ENCODE results near the gene PLCL2.

PLCL2 gene

GRCh38 chr3:17035966-17036365 is 151.2 kb downstream of the PLCL2 start:
- Histone ChIP-seq H3K9me3 (ENCODE audit: control insufficient read depth, insufficient read depth, low read depth, low read length) (no peaks in the 10 kb centered on the region), H3K36me3 (ENCODE audit: control insufficient read depth, insufficient read depth, low read length) (no peaks in the 10 kb centered on the region), H3K27ac (ENCODE audit: low read depth, low read length) (no peak overlapping the region), H3K9ac (ENCODE audit: low read length) (no peak overlapping the region), H3K4me1 (ENCODE audit: control insufficient read depth, insufficient read depth, low read length) (peaks cover 2% of the 10 kb centered on the region; the same call in 1 of the 2 replicates), H3K4me3 (ENCODE audit: low read depth, low read length) (no peak overlapping the region), H3K27me3 (ENCODE audit: control insufficient read depth, insufficient read depth, low read length) (no peaks in the 10 kb centered on the region)

- Histone ChIP-seq H3K9ac (ENCODE audit: low read length) (no peak overlapping the region), H3K4me1 (ENCODE audit: control insufficient read depth, insufficient read depth, low read length) (no peaks in the 10 kb centered on the region; the same call in 1 of the 2 replicates)
These were observed 153.4 kb downstream of the PLCL2 start for GRCh38 chr3:17038141-17038540.

GRCh38 chr3:17038900-17039553 is 154.3 kb downstream of the PLCL2 start:
- no peak overlapping the region for H3K27ac ChIP-seq (ENCODE audit: low read depth, low read length)

More at GRCh38 chr3:17038141-17038540, 153.4 kb downstream of the PLCL2 start:
- H3K9me3 ChIP-seq (ENCODE audit: control insufficient read depth, insufficient read depth, low read depth, low read length): no peaks in the 10 kb centered on the region
- H3K27ac ChIP-seq (ENCODE audit: low read depth, low read length): no peak overlapping the region
- H3K27me3 ChIP-seq (ENCODE audit: control insufficient read depth, insufficient read depth, low read length): no peaks in the 10 kb centered on the region
- H3K36me3 ChIP-seq (ENCODE audit: control insufficient read depth, insufficient read depth, low read length): no peaks in the 10 kb centered on the region
- H3K4me3 ChIP-seq (ENCODE audit: low read depth, low read length): no peak overlapping the region

DNA sequence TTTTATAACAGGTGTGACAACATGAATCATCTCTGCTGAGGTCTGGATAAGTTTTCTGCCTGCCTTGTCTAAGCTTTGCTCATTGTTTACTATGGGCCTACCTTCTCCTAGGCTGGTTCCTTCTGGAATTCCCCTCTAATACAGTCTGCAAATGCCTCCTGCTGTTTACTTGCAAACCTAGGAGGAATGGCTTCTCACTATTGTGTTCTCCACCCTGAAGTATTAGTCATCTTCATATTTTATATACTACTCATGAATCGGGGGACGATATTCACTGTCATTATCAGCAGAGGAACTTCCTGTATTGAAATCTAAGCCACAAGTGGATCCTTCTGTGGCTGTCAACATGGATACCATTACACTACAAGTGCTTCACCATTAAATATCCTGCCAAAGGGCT is 154.8 kb downstream of the PLCL2 start:
- Histone ChIP-seq H3K9ac (ENCODE audit: low read length) (no peak overlapping the region), H3K9me3 (ENCODE audit: control insufficient read depth, insufficient read depth, low read depth, low read length) (no peaks in the 10 kb centered on the region), H3K4me1 (ENCODE audit: control insufficient read depth, insufficient read depth, low read length) (no peaks in the 10 kb centered on the region; the same call in 1 of the 2 replicates), H3K27ac (ENCODE audit: low read depth, low read length) (no peak overlapping the region), H3K36me3 (ENCODE audit: control insufficient read depth, insufficient read depth, low read length) (no peaks in the 10 kb centered on the region), H3K4me3 (ENCODE audit: low read depth, low read length) (no peak overlapping the region), H3K27me3 (ENCODE audit: control insufficient read depth, insufficient read depth, low read length) (no peaks in the 10 kb centered on the region)

More at GRCh38 chr3:17038900-17039553, 154.3 kb downstream of the PLCL2 start:
- Histone ChIP-seq H3K9ac (ENCODE audit: low read length) (no peak overlapping the region), H3K9me3 (ENCODE audit: control insufficient read depth, insufficient read depth, low read depth, low read length) (no peaks in the 10 kb centered on the region), H3K36me3 (ENCODE audit: control insufficient read depth, insufficient read depth, low read length) (no peaks in the 10 kb centered on the region), H3K4me1 (ENCODE audit: control insufficient read depth, insufficient read depth, low read length) (no peaks in the 10 kb centered on the region; the same call in 1 of the 2 replicates), H3K4me3 (ENCODE audit: low read depth, low read length) (no peak overlapping the region), H3K27me3 (ENCODE audit: control insufficient read depth, insufficient read depth, low read length) (no peaks in the 10 kb centered on the region)

- no peaks in the 10 kb centered on the region for H3K36me3 ChIP-seq (ENCODE audit: control insufficient read depth, insufficient read depth, low read length)
- H3K9me3 ChIP-seq (ENCODE audit: control insufficient read depth, insufficient read depth, low read depth, low read length): no peaks in the 10 kb centered on the region
- no peaks in the 10 kb centered on the region for H3K27me3 ChIP-seq (ENCODE audit: control insufficient read depth, insufficient read depth, low read length)
- H3K9ac ChIP-seq (ENCODE audit: low read length): no peak overlapping the region
- H3K4me3 ChIP-seq (ENCODE audit: low read depth, low read length): no peak overlapping the region
- no peak overlapping the region for H3K27ac ChIP-seq (ENCODE audit: low read depth, low read length)
- H3K4me1 ChIP-seq (ENCODE audit: control insufficient read depth, insufficient read depth, low read length): no peaks in the 10 kb centered on the region; the same call in 1 of the 2 replicates
These were observed 155.7 kb downstream of the PLCL2 start for GRCh38 chr3:17040322-17040989.

DNA sequence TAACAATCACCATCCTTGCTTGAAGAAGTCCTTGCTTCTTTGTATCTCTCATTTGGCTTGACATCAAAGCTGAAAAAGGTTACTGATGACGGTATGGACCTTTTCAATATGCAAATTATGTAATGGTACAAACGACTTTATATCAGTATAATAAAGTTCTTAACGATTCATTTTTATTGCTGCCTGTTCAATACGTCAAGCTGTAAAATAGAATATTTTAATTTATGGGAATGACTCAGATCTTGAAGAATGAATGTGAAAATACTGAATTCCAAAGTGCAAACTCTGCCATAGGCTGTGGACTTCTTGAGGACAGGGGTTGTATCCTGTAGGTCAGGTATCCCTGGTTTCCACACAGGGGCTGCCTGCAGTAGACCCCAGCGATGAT is 156.2 kb downstream of the PLCL2 start:
- Histone ChIP-seq H3K27ac (ENCODE audit: low read depth, low read length) (no peak overlapping the region), H3K36me3 (ENCODE audit: control insufficient read depth, insufficient read depth, low read length) (no peaks in the 10 kb centered on the region), H3K4me3 (ENCODE audit: low read depth, low read length) (no peak overlapping the region), H3K27me3 (ENCODE audit: control insufficient read depth, insufficient read depth, low read length) (no peaks in the 10 kb centered on the region), H3K9me3 (ENCODE audit: control insufficient read depth, insufficient read depth, low read depth, low read length) (no peaks in the 10 kb centered on the region), H3K9ac (ENCODE audit: low read length) (no peak overlapping the region), H3K4me1 (ENCODE audit: control insufficient read depth, insufficient read depth, low read length) (peaks cover 4% of the 10 kb centered on the region; the same call in 1 of the 2 replicates)

DNA sequence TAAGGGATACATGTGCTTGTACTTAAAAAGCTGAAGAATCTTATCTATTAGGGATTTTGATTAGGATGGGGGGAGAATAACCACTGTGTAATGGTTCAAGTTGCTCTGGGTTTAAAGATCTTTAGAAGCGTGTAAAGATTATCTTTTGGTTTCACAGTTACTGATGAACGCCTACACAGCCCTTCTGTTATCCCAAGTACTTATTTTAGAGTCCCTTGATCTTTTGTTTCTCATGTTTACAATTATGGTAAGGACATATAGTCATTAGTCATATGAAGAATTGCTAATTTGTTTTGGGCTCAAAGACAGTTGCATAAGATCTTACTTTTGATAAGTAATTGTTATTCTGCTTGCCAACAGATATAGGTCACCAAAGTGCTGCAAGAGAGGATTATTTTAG is 160.1 kb downstream of the PLCL2 start:
- Histone ChIP-seq H3K27me3 (ENCODE audit: control insufficient read depth, insufficient read depth, low read length) (no peaks in the 10 kb centered on the region), H3K9me3 (ENCODE audit: control insufficient read depth, insufficient read depth, low read depth, low read length) (no peaks in the 10 kb centered on the region), H3K9ac (ENCODE audit: low read length) (no peak overlapping the region), H3K27ac (ENCODE audit: low read depth, low read length) (no peak overlapping the region), H3K36me3 (ENCODE audit: control insufficient read depth, insufficient read depth, low read length) (no peaks in the 10 kb centered on the region), H3K4me1 (ENCODE audit: control insufficient read depth, insufficient read depth, low read length) (peaks cover 23% of the 10 kb centered on the region; the same call in 1 of the 2 replicates), H3K4me3 (ENCODE audit: low read depth, low read length) (no peak overlapping the region)

GRCh38 chr3:17045705-17046104 is 160.9 kb downstream of the PLCL2 start:
- no peaks in the 10 kb centered on the region for H3K27me3 ChIP-seq (ENCODE audit: control insufficient read depth, insufficient read depth, low read length)
- no peak overlapping the region for H3K27ac ChIP-seq (ENCODE audit: low read depth, low read length)
- no peak overlapping the region for H3K9ac ChIP-seq (ENCODE audit: low read length)
- H3K36me3 ChIP-seq (ENCODE audit: control insufficient read depth, insufficient read depth, low read length): no peaks in the 10 kb centered on the region
- H3K4me1 ChIP-seq (ENCODE audit: control insufficient read depth, insufficient read depth, low read length): peaks cover 23% of the 10 kb centered on the region; the same call in 1 of the 2 replicates
- H3K9me3 ChIP-seq (ENCODE audit: control insufficient read depth, insufficient read depth, low read depth, low read length): no peaks in the 10 kb centered on the region
- H3K4me3 ChIP-seq (ENCODE audit: low read depth, low read length): no peak overlapping the region

GRCh38 chr3:17046623-17047022 is 161.9 kb downstream of the PLCL2 start:
- Histone ChIP-seq H3K9ac (ENCODE audit: low read length) (no peak overlapping the region), H3K4me3 (ENCODE audit: low read depth, low read length) (no peak overlapping the region), H3K36me3 (ENCODE audit: control insufficient read depth, insufficient read depth, low read length) (no peaks in the 10 kb centered on the region), H3K27ac (ENCODE audit: low read depth, low read length) (no peak overlapping the region), H3K4me1 (ENCODE audit: control insufficient read depth, insufficient read depth, low read length) (peaks cover 23% of the 10 kb centered on the region; the same call in 1 of the 2 replicates), H3K27me3 (ENCODE audit: control insufficient read depth, insufficient read depth, low read length) (no peaks in the 10 kb centered on the region), H3K9me3 (ENCODE audit: control insufficient read depth, insufficient read depth, low read depth, low read length) (no peaks in the 10 kb centered on the region)

GRCh38 chr3:17047162-17047561 is 162.4 kb downstream of the PLCL2 start:
- H3K27me3 ChIP-seq (ENCODE audit: control insufficient read depth, insufficient read depth, low read length): no peaks in the 10 kb centered on the region
- H3K4me1 ChIP-seq (ENCODE audit: control insufficient read depth, insufficient read depth, low read length): peaks cover 23% of the 10 kb centered on the region; the same call in 1 of the 2 replicates
- no peaks in the 10 kb centered on the region for H3K36me3 ChIP-seq (ENCODE audit: control insufficient read depth, insufficient read depth, low read length)
- H3K4me3 ChIP-seq (ENCODE audit: low read depth, low read length): no peak overlapping the region
- H3K27ac ChIP-seq (ENCODE audit: low read depth, low read length): no peak overlapping the region
- no peak overlapping the region for H3K9ac ChIP-seq (ENCODE audit: low read length)
- no peaks in the 10 kb centered on the region for H3K9me3 ChIP-seq (ENCODE audit: control insufficient read depth, insufficient read depth, low read depth, low read length)

- H3K27me3 ChIP-seq (ENCODE audit: control insufficient read depth, insufficient read depth, low read length): no peaks in the 10 kb centered on the region
- H3K9me3 ChIP-seq (ENCODE audit: control insufficient read depth, insufficient read depth, low read depth, low read length): no peaks in the 10 kb centered on the region
- H3K4me1 ChIP-seq (ENCODE audit: control insufficient read depth, insufficient read depth, low read length): peaks cover 23% of the 10 kb centered on the region; the same call in 1 of the 2 replicates
- no peak overlapping the region for H3K9ac ChIP-seq (ENCODE audit: low read length)
- no peak overlapping the region for H3K27ac ChIP-seq (ENCODE audit: low read depth, low read length)
- H3K4me3 ChIP-seq (ENCODE audit: low read depth, low read length): no peak overlapping the region
- H3K36me3 ChIP-seq (ENCODE audit: control insufficient read depth, insufficient read depth, low read length): no peaks in the 10 kb centered on the region
These were observed 163.1 kb downstream of the PLCL2 start for GRCh38 chr3:17047894-17048293.

Measured in HUES6 (cell line).